Naive B cell (primary cell): ENCODE measurements around the gene ZFPM1. TPM values are rescaled to one million over a fixed set of nuclear protein-coding genes. Genes with fewer than 3 reads are reported as not detected.
"Not testable (repeated sequence)": the region's sequence is repeated elsewhere in the genome, so short reads cannot be mapped to it uniquely, and the experiment has no call there.

Experiments used
- ATAC-seq, 2 donors: fragments of 150-1000 bp; cut with Tn5 transposase; 2 replicates each; pipeline ENCODE4 v1.10.0; 2021; ENCODE audit warnings: low read depth in 2 of 2, mild to moderate bottlenecking in 2 of 2, moderate library complexity in 2 of 2
- DNase-seq: peaks from one replicate; pipeline ENCODE4 v3.0.0; 2022
- H3K27ac Mint-ChIP-seq, 6 donors: one replicate each; pipeline ENCODE4 v1.8.0; 2020 to 2022; ENCODE audit warnings: mild to moderate bottlenecking in 6 of 6, mixed read lengths in 6 of 6, moderate library complexity in 5 of 6, inconsistent platforms in 2 of 6
- H3K27me3 Mint-ChIP-seq, 3 donors: one replicate each; pipeline ENCODE4 v1.8.0; 2021 to 2022; ENCODE audit warnings: mixed read lengths in 3 of 3, mild to moderate bottlenecking in 1 of 3
- H3K36me3 Mint-ChIP-seq, 2 donors: one replicate each; pipeline ENCODE4 v1.8.0; 2020 to 2022; ENCODE audit warnings: mixed read lengths in 2 of 2, inconsistent platforms in 1 of 2, mild to moderate bottlenecking in 1 of 2
- H3K4me1 Mint-ChIP-seq, 3 donors: one replicate each; pipeline ENCODE4 v1.8.0; 2020 to 2022; ENCODE audit warnings: mixed read lengths in 3 of 3, inconsistent platforms in 1 of 3, mild to moderate bottlenecking in 1 of 3, moderate library complexity in 1 of 3
- H3K4me3 Mint-ChIP-seq, 8 donors: one replicate each; pipeline ENCODE4 v1.8.0; 2020 to 2022; ENCODE audit warnings: mild to moderate bottlenecking in 8 of 8, mixed read lengths in 8 of 8, moderate library complexity in 8 of 8, inconsistent platforms in 2 of 8
- H3K9me3 Mint-ChIP-seq, 7 donors: one replicate each; pipeline ENCODE4 v1.8.0; 2020 to 2022; ENCODE audit warnings: mixed read lengths in 7 of 7, mild to moderate bottlenecking in 5 of 7, inconsistent platforms in 2 of 7, moderate library complexity in 1 of 7
- polyA plus RNA-seq, 6 donors: library from polyadenylated mRNA; unstranded; fragments of 300-500 nt; fragmentation: Illumina TruSeq; gene quantifications; one replicate each; pipeline ENCODE4 v1.2.3, GENCODE V29; 2021; ENCODE audit warnings: low read depth in 6 of 6

ZFPM1 gene
- polyA plus RNA-seq, 6 donors from 2014 or later = 0.09 to 0.46 (median 0.28) TPM

DNA sequence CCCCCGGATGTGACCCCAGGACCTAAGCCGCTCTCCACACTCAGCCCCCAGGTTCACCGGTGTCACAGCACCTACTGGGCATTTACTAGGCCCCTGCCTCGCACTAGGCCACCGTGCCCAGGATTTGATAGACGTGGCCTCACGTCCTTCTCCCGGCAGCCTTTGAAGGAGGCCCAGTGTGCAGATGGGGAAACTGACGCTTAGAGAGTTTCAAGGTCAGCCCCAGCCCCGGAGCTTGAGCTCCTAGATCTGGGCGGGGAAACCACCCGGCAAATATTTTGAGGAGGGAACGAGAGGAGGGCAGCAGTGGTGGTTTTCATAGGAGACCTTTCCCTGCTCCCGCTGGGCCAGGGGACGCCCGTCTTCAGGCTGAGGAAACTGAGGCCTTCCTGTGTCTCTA, 10.3 kb downstream of the ZFPM1 start:
- Mint-ChIP-seq H3K36me3 (no peaks in the 10 kb centered on the region), H3K4me1 (peaks cover 24 to 46% (median 40%) of the 10 kb centered on the region in 3 donors), H3K27me3 (no peaks in the 10 kb centered on the region), H3K9me3 (no peaks in the 10 kb centered on the region), H3K4me3 (no peak overlapping the region), H3K27ac (no peak overlapping the region)
- no peak for ATAC-seq
- no peak for DNase-seq

DNA sequence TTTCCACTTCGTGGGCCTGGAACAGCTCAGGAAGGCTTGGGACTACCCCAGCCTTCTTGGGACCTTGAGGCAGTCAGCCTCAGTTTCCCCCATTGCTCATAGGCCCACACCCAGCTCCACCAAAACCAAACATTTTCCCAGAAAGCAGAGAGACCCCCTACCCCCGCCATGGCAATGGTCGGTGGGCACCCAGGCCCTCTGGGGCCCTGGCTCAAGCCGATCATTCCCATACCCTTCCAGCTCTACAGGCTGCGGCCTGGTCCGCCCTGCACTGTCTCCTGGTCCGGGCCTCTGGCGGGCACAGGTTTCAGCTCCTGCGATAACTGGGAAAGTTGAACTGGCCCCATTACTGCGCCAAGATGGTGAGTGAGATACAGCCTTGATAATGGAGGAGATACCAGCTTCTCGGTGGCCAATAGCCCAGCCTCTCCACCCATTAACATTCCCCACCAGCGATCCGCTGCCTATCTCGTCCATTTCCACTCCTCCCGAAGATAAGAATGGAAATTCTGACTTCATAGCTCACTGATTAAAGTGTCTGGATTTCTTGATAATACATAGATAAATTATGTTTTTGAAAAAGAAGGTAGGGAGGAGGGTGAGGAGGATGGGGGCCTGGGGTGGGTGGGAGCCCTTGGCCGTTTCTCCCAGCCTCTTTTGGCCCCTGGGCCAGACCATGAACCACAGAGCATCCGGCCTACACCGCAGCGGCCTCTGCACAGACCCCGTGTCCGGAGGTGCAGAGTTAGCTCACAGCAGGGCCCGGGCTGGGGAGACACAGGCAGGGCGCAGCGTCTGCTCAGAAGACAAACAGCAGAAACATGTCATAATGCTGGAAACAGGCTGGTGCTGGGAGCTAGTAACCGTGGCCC, 11.6 kb downstream of the ZFPM1 start:
- Mint-ChIP-seq H3K4me1 (peaks cover 31 to 54% (median 46%) of the 10 kb centered on the region in 3 donors), H3K9me3 (no peaks in the 10 kb centered on the region), H3K4me3 (peak overlapping the region in 2 of 8 donors; percentile 37 to 47), H3K27ac (peak overlapping the region in 3 of 6 donors; percentile 6 to 73 (median 54)), H3K27me3 (no peaks in the 10 kb centered on the region), H3K36me3 (no peaks in the 10 kb centered on the region)
- ATAC-seq (peak; percentile 35 to 44), DNase-seq (no peak)

GRCh38 chr16:88465387-88465983, 12.4 kb downstream of the ZFPM1 start:
- H3K27ac Mint-ChIP-seq = peak overlapping the region in 1 of 6 donors; percentile 87
- no peak for DNase-seq
- peak overlapping the region in 3 of 8 donors; percentile 3 to 78 (median 47) for H3K4me3 Mint-ChIP-seq
- no peaks in the 10 kb centered on the region for H3K27me3 Mint-ChIP-seq
- peaks cover 29 to 54% (median 45%) of the 10 kb centered on the region in 3 donors for H3K4me1 Mint-ChIP-seq
- no peak for ATAC-seq
- no peaks in the 10 kb centered on the region for H3K9me3 Mint-ChIP-seq
- no peaks in the 10 kb centered on the region for H3K36me3 Mint-ChIP-seq

- Mint-ChIP-seq H3K27me3 (no peaks in the 10 kb centered on the region), H3K4me3 (peak overlapping the region in 7 of 8 donors; percentile 22 to 80 (median 42)), H3K27ac (peak overlapping the region in 4 of 6 donors; percentile 23 to 94 (median 78)), H3K9me3 (no peaks in the 10 kb centered on the region), H3K36me3 (no peaks in the 10 kb centered on the region), H3K4me1 (peaks cover 29 to 54% (median 49%) of the 10 kb centered on the region in 3 donors)
- ATAC-seq (peak in 1 of 2 donors; percentile 24), DNase-seq (no peak)
Measured at GRCh38 chr16:88466175-88466862, 13.2 kb downstream of the ZFPM1 start.

GRCh38 chr16:88466949-88467348, 13.9 kb downstream of the ZFPM1 start:
- no peak for DNase-seq
- Mint-ChIP-seq H3K36me3 (no peaks in the 10 kb centered on the region), H3K9me3 (no peaks in the 10 kb centered on the region), H3K4me3 (peak overlapping the region in 4 of 8 donors; percentile 38 to 78 (median 60)), H3K4me1 (peaks cover 29 to 48% (median 47%) of the 10 kb centered on the region in 3 donors), H3K27me3 (no peaks in the 10 kb centered on the region), H3K27ac (no peak overlapping the region)
- ATAC-seq = no peak

- Mint-ChIP-seq H3K27ac (no peak overlapping the region), H3K27me3 (no peaks in the 10 kb centered on the region), H3K9me3 (no peaks in the 10 kb centered on the region), H3K4me3 (no peak overlapping the region), H3K36me3 (no peaks in the 10 kb centered on the region), H3K4me1 (peaks cover 29 to 47% (median 44%) of the 10 kb centered on the region in 3 donors)
- no peak for DNase-seq
- no peak for ATAC-seq
Measured at GRCh38 chr16:88467541-88467944, 14.5 kb downstream of the ZFPM1 start.

GRCh38 chr16:88468275-88469129, 15.4 kb downstream of the ZFPM1 start:
- H3K9me3 Mint-ChIP-seq = no peaks in the 10 kb centered on the region
- no peak overlapping the region for H3K4me3 Mint-ChIP-seq
- no peaks in the 10 kb centered on the region for H3K27me3 Mint-ChIP-seq
- H3K27ac Mint-ChIP-seq = no peak overlapping the region
- H3K36me3 Mint-ChIP-seq = no peaks in the 10 kb centered on the region
- peaks cover 20 to 40% (median 36%) of the 10 kb centered on the region in 3 donors for H3K4me1 Mint-ChIP-seq
- DNase-seq = no peak
- peak; percentile 23 to 36 for ATAC-seq

DNA sequence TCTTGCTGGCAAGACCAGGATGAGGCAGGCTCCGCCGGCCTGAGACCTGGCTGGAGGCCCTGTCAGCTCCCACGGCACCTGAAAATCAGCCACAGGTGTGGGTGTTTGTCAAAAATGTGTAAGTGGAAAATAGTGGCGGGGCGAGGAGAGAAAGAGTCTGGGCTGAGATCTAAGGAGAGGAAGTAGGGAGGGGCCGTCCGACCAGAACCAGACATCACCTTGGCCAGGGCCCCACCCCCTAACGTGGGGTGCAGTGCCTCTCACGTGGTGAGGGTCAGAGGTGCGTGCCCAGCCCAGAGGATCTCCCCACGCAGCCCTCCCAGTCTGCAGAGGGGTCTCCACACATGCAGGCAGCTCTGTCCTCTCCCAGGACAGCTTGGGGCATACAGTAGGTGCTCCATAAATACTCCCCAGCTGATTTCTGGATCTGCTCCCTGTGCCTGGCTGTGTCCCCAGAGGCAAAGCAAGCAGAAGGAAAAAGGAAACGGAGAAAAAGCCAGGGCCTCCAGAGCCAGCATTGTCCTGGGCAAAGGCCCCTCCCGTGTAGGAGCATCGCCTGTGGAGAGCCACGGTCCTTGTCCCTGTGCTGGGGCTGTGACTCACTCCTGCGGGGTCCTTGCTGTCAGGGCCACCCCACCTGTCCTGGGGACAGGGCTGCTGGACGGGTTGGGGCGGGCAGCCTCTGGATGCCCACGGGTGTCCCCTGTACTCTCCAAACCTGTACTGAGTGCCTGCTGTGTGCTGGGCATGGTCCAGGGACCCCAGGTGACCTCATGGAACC, 16.7 kb downstream of the ZFPM1 start:
- DNase-seq = no peak
- Mint-ChIP-seq H3K4me1 (peaks cover 12 to 33% (median 32%) of the 10 kb centered on the region in 3 donors), H3K36me3 (no peaks in the 10 kb centered on the region), H3K27ac (peak overlapping the region in 2 of 6 donors; percentile 61 to 87), H3K4me3 (peak overlapping the region in 1 of 8 donors; percentile 51), H3K9me3 (no peaks in the 10 kb centered on the region), H3K27me3 (no peaks in the 10 kb centered on the region)
- peak in 1 of 2 donors; percentile 30 for ATAC-seq

GRCh38 chr16:88470396-88470680, 17.3 kb downstream of the ZFPM1 start:
- H3K36me3 Mint-ChIP-seq, H3K9me3 Mint-ChIP-seq, DNase-seq, H3K27ac Mint-ChIP-seq, ATAC-seq, H3K4me3 Mint-ChIP-seq, H3K27me3 Mint-ChIP-seq: not testable (repeated sequence)
- peaks cover 9 to 30% (median 30%) of the 10 kb centered on the region in 3 donors for H3K4me1 Mint-ChIP-seq

- DNase-seq, H3K9me3 Mint-ChIP-seq, H3K36me3 Mint-ChIP-seq, H3K27me3 Mint-ChIP-seq, H3K4me3 Mint-ChIP-seq, ATAC-seq: not testable (repeated sequence)
- H3K27ac Mint-ChIP-seq = peak overlapping the region in 1 of 6 donors; percentile 12
- H3K4me1 Mint-ChIP-seq = peaks cover 9 to 29% (median 27%) of the 10 kb centered on the region in 3 donors
Measured at GRCh38 chr16:88470696-88471095, 17.6 kb downstream of the ZFPM1 start.

DNA sequence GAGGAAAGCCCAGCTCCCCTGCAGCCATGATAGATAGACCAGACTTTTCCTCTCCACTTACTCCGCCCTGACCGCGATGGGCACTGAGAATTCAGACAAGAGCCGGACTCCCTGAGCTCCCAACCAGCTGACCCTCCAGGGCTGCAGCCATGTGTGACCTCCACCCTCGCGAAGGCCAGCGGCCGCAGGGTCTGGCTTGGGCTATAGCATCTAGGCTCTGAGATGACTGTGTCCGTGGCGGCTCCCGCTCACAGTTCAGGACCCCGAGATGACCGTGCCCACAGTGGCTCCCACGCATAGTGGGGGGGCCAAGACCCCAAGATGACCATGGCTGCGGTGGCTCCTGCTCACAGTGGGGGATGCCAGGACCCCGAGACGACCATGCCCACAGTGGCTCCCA, 18.0 kb downstream of the ZFPM1 start:
- ATAC-seq (no peak), DNase-seq (no peak)
- H3K27ac Mint-ChIP-seq = no peak overlapping the region
- no peaks in the 10 kb centered on the region for H3K27me3 Mint-ChIP-seq
- no peak overlapping the region for H3K4me3 Mint-ChIP-seq
- peaks cover 9 to 26% (median 24%) of the 10 kb centered on the region in 3 donors for H3K4me1 Mint-ChIP-seq
- no peaks in the 10 kb centered on the region for H3K9me3 Mint-ChIP-seq
- no peaks in the 10 kb centered on the region for H3K36me3 Mint-ChIP-seq

DNA sequence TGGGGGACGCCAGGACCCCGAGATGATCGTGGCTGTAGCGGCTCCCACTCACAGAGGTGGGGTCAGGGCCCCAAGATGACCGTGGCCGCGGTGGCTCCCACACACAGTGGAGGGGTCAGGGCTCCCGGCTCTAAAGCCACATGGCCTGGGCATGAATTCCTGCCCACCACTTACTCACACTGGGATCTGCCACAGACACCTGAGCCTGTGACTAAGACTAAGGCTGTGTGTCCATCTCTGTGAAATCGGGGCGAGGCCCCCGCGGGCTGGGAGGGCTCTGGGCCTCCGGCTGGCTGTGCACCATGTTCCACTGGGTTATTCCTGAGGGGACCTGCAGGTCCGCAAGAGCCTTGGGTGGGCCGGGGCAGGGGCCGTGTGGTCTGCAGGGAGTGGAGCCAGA, 18.5 kb downstream of the ZFPM1 start:
- DNase-seq = no peak
- H3K27ac Mint-ChIP-seq = no peak overlapping the region
- ATAC-seq = no peak
- H3K4me3 Mint-ChIP-seq = no peak overlapping the region
- no peaks in the 10 kb centered on the region for H3K27me3 Mint-ChIP-seq
- H3K4me1 Mint-ChIP-seq = peaks cover 9 to 21% (median 19%) of the 10 kb centered on the region in 3 donors
- H3K9me3 Mint-ChIP-seq = no peaks in the 10 kb centered on the region
- no peaks in the 10 kb centered on the region for H3K36me3 Mint-ChIP-seq
